ENCODE results near the gene HSBP1L1. TPM values are rescaled to one million over a fixed set of nuclear protein-coding genes. Genes with fewer than 3 reads are reported as not detected.

The HSBP1L1 gene
- total RNA-seq, 1 experiment from 2014 or later, result 41.4 TPM

- Histone ChIP-seq H3K9me2 (ENCODE audit: insufficient read depth) (no peaks in the 10 kb centered on the region), H3K27me3 (ENCODE audit: insufficient read depth, low read length) (no peaks in the 10 kb centered on the region), H3K9me3 (ENCODE audit: control insufficient read depth in 1 of 2, insufficient read depth in 1 of 2, low read depth in 1 of 2, low read length in 2 of 2) (no peaks in the 10 kb centered on the region), H3K79me2 (ENCODE audit: insufficient read depth, low read length) (peaks cover 58% of the 10 kb centered on the region), H3K27ac (ENCODE audit: low read depth, low read length) (peak overlapping the region; percentile 97), H3K4me3 (replicated peaks in 1 of 2; ENCODE audit: low read depth in 1 of 2, low read length in 2 of 2) (peak overlapping the region; percentile 59 to 83), H3K4me2 (ENCODE audit: low read length) (peak overlapping the region; percentile 78), H4K20me1 (ENCODE audit: insufficient read depth) (peaks cover 38% of the 10 kb centered on the region; the same call in 1 of the 2 replicates), H2AFZ (ENCODE audit: low read depth, low read length, poor library complexity, severe bottlenecking) (no peak overlapping the region), H3K36me3 (ENCODE audit: control insufficient read depth in 1 of 2, insufficient read depth in 2 of 2, low read length in 2 of 2) (peaks cover 12 to 22% of the 10 kb centered on the region in 2 experiments; a peak in 3 of 4 replicates), H3K4me1 (ENCODE audit: control insufficient read depth in 1 of 2, insufficient read depth in 2 of 2, low read length in 2 of 2) (peaks cover 8 to 29% of the 10 kb centered on the region in 2 experiments), H3K9ac (ENCODE audit: low read length) (peak overlapping the region; percentile 97)
- ChIA-PET RAD21 (ENCODE audit: low non-redundant PET in 1 of 2, low total read pairs in 2 of 2, uncharacterized antibody in 2 of 2, unreplicated experiment in 2 of 2) (no interaction called here), CTCF (no interaction called here), POLR2A (interaction anchor here (3.4 kb wide), 1 partner anchor 46 kb away, joined by 16 read pairs; the partner anchor contains the start of gene RBFA)
- ATAC-seq (no peak), DNase-seq (ENCODE audit: low read depth, low spot score) (no peak)
- TF ChIP-seq EGR1 (IDR thresholded peaks at IDR 0.05; ENCODE audit: low read depth) (no peak), SIN3A (IDR thresholded peaks at IDR 0.05; ENCODE audit: low read depth) (no peak), JUND (IDR thresholded peaks at IDR 0.05) (no peak), ATF3 (IDR thresholded peaks at IDR 0.05) (no peak), RAD21 (IDR thresholded peaks at IDR 0.05; ENCODE audit: low read depth) (no peak), FOSL1 (IDR thresholded peaks at IDR 0.05; ENCODE audit: low read depth) (no peak), CBX3 (IDR thresholded peaks at IDR 0.05; ENCODE audit: low read depth) (no peak), ELF1 (IDR thresholded peaks at IDR 0.05; ENCODE audit: borderline replicate concordance, low read depth) (no peak), CEBPB (IDR thresholded peaks at IDR 0.05; ENCODE audit: low read depth) (no peak), EZH2phosphoT487 (IDR thresholded peaks at IDR 0.05; ENCODE audit: borderline replicate concordance) (no peak), ZNF274 (IDR thresholded peaks at IDR 0.05; ENCODE audit: low read depth, low read length) (no peak), REST (IDR thresholded peaks at IDR 0.05; ENCODE audit: low read depth) (no peak)
- TF ChIP-seq, protein P1, sequence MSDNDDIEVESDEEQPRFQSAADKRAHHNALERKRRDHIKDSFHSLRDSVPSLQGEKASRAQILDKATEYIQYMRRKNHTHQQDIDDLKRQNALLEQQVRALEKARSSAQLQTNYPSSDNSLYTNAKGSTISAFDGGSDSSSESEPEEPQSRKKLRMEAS (IDR thresholded peaks at IDR 0.05), result no peak
- no TSS peak for BruUV-seq (replicated peaks)
- intact Hi-C loops (cut with micrococcal nuclease), result loop anchor here (10.0 kb wide), 1 partner anchor 127 kb away; no protein-coding TSS in a partner anchor
Measured at GRCh38 chr18:79987566-79987965, 23.1 kb downstream of the HSBP1L1 start.
